Measurements from ENCODE around the gene EPYC. TPM values are rescaled to one million over a fixed set of nuclear protein-coding genes. Genes with fewer than 3 reads are reported as not detected.

The EPYC gene
- total RNA-seq, 1 experiment from 2014 or later: not detected

DNA sequence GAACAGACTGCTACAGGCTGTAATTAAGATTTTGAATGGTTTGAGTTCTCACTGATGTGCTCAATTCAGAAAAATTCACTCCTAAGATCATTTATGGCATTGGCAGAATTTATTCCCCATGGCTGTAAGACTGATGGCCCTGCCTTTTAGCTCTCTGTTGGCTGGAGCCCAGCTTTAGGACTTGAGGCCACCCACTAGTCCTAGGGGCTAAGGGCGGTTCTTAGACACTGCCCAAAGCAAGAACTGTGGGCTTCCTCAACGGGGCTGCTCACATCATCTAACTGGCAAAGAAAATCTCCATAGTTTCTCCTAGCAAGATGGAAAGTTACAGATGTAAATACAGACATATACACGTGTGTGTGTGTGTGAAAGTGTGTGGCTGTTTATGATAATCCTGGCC lies 46.4 kb downstream of the EPYC start:
- no peaks in the 10 kb centered on the region for H3K27me3 Mint-ChIP-seq (ENCODE audit: insufficient read depth, unreplicated experiment)
- H3K36me3 Mint-ChIP-seq (ENCODE audit: insufficient read depth, unreplicated experiment): no peaks in the 10 kb centered on the region
- intact Hi-C loops (cut with micrococcal nuclease): no loop called here
- DNase-seq (ENCODE audit: unreplicated experiment): no peak
- ChIA-PET CTCF (interaction anchor here (0.8 to 3.0 kb wide), 4 partner anchors 9 to 151 kb away, joined by 3 to 21 read pairs (median 8); no protein-coding TSS in a partner anchor), POLR2A (interaction anchor here (0.6 to 1.2 kb wide), 2 partner anchors 28 to 1459 kb away, joined by 3 read pairs; no protein-coding TSS in a partner anchor)
- no TSS peak for BruUV-seq (replicated peaks)
- H3K4me1 Mint-ChIP-seq (ENCODE audit: insufficient read depth, unreplicated experiment): no peaks in the 10 kb centered on the region
- TF ChIP-seq, protein P1, sequence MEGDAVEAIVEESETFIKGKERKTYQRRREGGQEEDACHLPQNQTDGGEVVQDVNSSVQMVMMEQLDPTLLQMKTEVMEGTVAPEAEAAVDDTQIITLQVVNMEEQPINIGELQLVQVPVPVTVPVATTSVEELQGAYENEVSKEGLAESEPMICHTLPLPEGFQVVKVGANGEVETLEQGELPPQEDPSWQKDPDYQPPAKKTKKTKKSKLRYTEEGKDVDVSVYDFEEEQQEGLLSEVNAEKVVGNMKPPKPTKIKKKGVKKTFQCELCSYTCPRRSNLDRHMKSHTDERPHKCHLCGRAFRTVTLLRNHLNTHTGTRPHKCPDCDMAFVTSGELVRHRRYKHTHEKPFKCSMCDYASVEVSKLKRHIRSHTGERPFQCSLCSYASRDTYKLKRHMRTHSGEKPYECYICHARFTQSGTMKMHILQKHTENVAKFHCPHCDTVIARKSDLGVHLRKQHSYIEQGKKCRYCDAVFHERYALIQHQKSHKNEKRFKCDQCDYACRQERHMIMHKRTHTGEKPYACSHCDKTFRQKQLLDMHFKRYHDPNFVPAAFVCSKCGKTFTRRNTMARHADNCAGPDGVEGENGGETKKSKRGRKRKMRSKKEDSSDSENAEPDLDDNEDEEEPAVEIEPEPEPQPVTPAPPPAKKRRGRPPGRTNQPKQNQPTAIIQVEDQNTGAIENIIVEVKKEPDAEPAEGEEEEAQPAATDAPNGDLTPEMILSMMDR (IDR thresholded peaks at IDR 0.05; ENCODE audit: unreplicated experiment): no peak
- no peak overlapping the region for H3K4me3 Mint-ChIP-seq (ENCODE audit: unreplicated experiment)
- H3K27ac Mint-ChIP-seq (ENCODE audit: low read depth, unreplicated experiment): no peak overlapping the region
- H3K9me3 Mint-ChIP-seq (ENCODE audit: unreplicated experiment): no peaks in the 10 kb centered on the region

DNA sequence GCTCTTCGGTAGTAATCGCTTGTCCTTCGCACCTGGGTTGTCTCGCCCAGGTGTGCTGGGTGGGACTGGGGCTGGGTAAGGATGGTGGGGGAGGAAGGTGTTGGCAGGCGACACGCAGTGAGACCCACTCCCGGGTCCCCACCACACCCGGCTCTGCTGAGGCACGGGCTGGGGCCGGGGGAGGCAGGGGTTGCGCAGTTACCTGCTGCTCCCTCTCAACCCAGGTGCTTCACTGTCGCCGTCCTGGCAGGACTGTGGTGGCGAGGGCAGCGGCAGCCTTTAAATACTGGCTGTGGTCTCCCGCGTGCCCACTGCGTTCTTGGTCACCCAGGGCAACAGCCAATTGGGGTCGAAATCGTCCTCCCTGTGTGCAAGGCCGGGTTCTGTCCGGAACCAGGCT lies 49.9 kb downstream of the EPYC start, which contains the start of gene CCER1:
Gene CCER1, minus strand, starts transcription at position 256 of the 400 bp plus-strand sequence. CDS start 434 bp downstream, outside the sequence.
- Mint-ChIP-seq H3K36me3 (ENCODE audit: insufficient read depth, unreplicated experiment) (no peaks in the 10 kb centered on the region), H3K9me3 (ENCODE audit: unreplicated experiment) (no peaks in the 10 kb centered on the region), H3K27ac (ENCODE audit: low read depth, unreplicated experiment) (no peak within 1 kb of the TSS), H3K27me3 (ENCODE audit: insufficient read depth, unreplicated experiment) (no peaks in the 10 kb centered on the region), H3K4me3 (ENCODE audit: unreplicated experiment) (no peak within 1 kb of the TSS), H3K4me1 (ENCODE audit: insufficient read depth, unreplicated experiment) (no peaks in the 10 kb centered on the region)
- intact Hi-C loops (cut with micrococcal nuclease): no loop called here
- TF ChIP-seq, protein P1 (IDR thresholded peaks at IDR 0.05; ENCODE audit: unreplicated experiment): no peak
- DNase-seq (ENCODE audit: unreplicated experiment): no peak
- ChIA-PET POLR2A (no interaction called here), CTCF (no interaction called here)
- no TSS peak for BruUV-seq (replicated peaks)

- TF ChIP-seq, protein P1 (IDR thresholded peaks at IDR 0.05; ENCODE audit: unreplicated experiment): no peak
- ChIA-PET CTCF (no interaction called here), POLR2A (no interaction called here)
- Mint-ChIP-seq H3K4me3 (ENCODE audit: unreplicated experiment) (no peak overlapping the region), H3K27me3 (ENCODE audit: insufficient read depth, unreplicated experiment) (no peaks in the 10 kb centered on the region), H3K36me3 (ENCODE audit: insufficient read depth, unreplicated experiment) (no peaks in the 10 kb centered on the region), H3K9me3 (ENCODE audit: unreplicated experiment) (no peaks in the 10 kb centered on the region), H3K27ac (ENCODE audit: low read depth, unreplicated experiment) (no peak overlapping the region), H3K4me1 (ENCODE audit: insufficient read depth, unreplicated experiment) (no peaks in the 10 kb centered on the region)
- intact Hi-C loops (cut with micrococcal nuclease): no loop called here
- DNase-seq (ENCODE audit: unreplicated experiment): no peak
- no TSS peak for BruUV-seq (replicated peaks)
Measured at GRCh38 chr12:90954428-90954827, 50.3 kb downstream of the EPYC start.

DNA sequence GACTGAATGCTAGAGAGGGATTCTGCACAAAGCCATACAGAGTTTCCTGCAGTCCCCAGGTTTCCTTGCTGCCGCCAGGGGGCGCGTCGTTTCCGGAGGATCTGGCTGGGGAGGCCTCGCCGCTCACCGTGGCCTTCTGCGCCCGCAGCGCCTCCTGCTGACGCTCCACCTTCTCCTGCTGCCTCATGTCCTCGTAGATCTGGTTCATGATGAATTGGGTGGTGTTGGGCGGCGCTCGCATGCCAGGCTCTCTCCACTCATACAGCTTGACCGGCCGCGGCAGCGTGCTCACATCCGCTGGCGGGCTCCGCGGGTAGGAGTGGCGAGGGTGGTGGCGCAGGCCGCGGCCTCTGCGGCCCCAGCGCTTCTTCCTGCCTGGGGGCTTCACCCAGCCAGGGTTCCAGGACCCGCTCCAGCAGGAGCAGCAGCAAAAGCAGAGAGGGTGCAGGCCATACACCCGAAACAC lies 50.8 kb downstream of the EPYC start:
- no peak for DNase-seq (ENCODE audit: unreplicated experiment)
- Mint-ChIP-seq H3K36me3 (ENCODE audit: insufficient read depth, unreplicated experiment) (no peaks in the 10 kb centered on the region), H3K9me3 (ENCODE audit: unreplicated experiment) (no peaks in the 10 kb centered on the region), H3K27ac (ENCODE audit: low read depth, unreplicated experiment) (no peak overlapping the region), H3K27me3 (ENCODE audit: insufficient read depth, unreplicated experiment) (no peaks in the 10 kb centered on the region), H3K4me1 (ENCODE audit: insufficient read depth, unreplicated experiment) (no peaks in the 10 kb centered on the region), H3K4me3 (ENCODE audit: unreplicated experiment) (no peak overlapping the region)
- no TSS peak for BruUV-seq (replicated peaks)
- intact Hi-C loops (cut with micrococcal nuclease): no loop called here
- TF ChIP-seq, protein P1 (IDR thresholded peaks at IDR 0.05; ENCODE audit: unreplicated experiment): peak; percentile 8
- CTCF ChIA-PET: no interaction called here
- POLR2A ChIA-PET: no interaction called here
